ENCODE measurements around the gene PREPL.

GRCh38 chr2:44388877-44389276 is 27.6 kb upstream of the PREPL start:
- TF ChIP-seq EZH2 (IDR thresholded peaks at IDR 0.05; ENCODE audit: insufficient read depth, poor library complexity, severe bottlenecking): no peak
- no peak for TF ChIP-seq EZH2phosphoT487 (IDR thresholded peaks at IDR 0.05; ENCODE audit: insufficient read depth, low read depth)
